ENCODE data around the gene ZNF385A.

The ZNF385A gene

GRCh38 chr12:54377007-54377406, 7.5 kb downstream of the ZNF385A start:
- no peak for DNase-seq (ENCODE audit: low spot score)
- TF ChIP-seq CTCF (IDR thresholded peaks at IDR 0.05; ENCODE audit: extremely low read depth, missing control alignments) = no peak

GRCh38 chr12:54376596-54376995, 7.9 kb downstream of the ZNF385A start:
- no peak for DNase-seq (ENCODE audit: low spot score)
- no peak for TF ChIP-seq CTCF (IDR thresholded peaks at IDR 0.05; ENCODE audit: extremely low read depth, missing control alignments)

GRCh38 chr12:54375259-54375579, 9.3 kb downstream of the ZNF385A start:
- no peak for DNase-seq (ENCODE audit: low spot score)
- TF ChIP-seq CTCF (IDR thresholded peaks at IDR 0.05; ENCODE audit: extremely low read depth, missing control alignments) = no peak

GRCh38 chr12:54374562-54375258, 9.8 kb downstream of the ZNF385A start:
- TF ChIP-seq CTCF (IDR thresholded peaks at IDR 0.05; ENCODE audit: extremely low read depth, missing control alignments) = no peak
- DNase-seq (ENCODE audit: low spot score) = no peak

- TF ChIP-seq CTCF (IDR thresholded peaks at IDR 0.05; ENCODE audit: extremely low read depth, missing control alignments) = no peak
- no peak for DNase-seq (ENCODE audit: low spot score)
Measured at GRCh38 chr12:54373649-54374561, 10.6 kb downstream of the ZNF385A start.

- no peak for DNase-seq (ENCODE audit: low spot score)
- TF ChIP-seq CTCF (IDR thresholded peaks at IDR 0.05; ENCODE audit: extremely low read depth, missing control alignments) = no peak
Measured at GRCh38 chr12:54372113-54372806, 12.3 kb downstream of the ZNF385A start.
